H1 (cell line): ENCODE data around the gene SEMA3D.

ENCODE experiments used
- CHD2 ChIP-seq: IDR thresholded peaks from 2 replicates; pipeline ENCODE4 v1.6.1; 2012; ENCODE audit warnings: low read length, improper control_type of control experiment
- CHD7 ChIP-seq: fragments of 300-600 bp; sonication (generic); IDR thresholded peaks from 2 replicates; pipeline ENCODE4 v1.7.1; 2012; ENCODE audit warnings: low read length, moderate library complexity, mild to moderate bottlenecking, inconsistent platforms; ENCODE audit not compliant: insufficient replicate concordance
- CTCF ChIP-seq, 3 experiments: IDR thresholded peaks; 1 replicate in 2 of 3; 2 replicates in 1 of 3; pipeline versions ENCODE4 v1.5.1 to v1.6.1; 2011; ENCODE audit warnings: low read length in 3 of 3, mild to moderate bottlenecking in 3 of 3, inconsistent platforms in 2 of 3, low read depth in 1 of 3, moderate library complexity in 1 of 3; ENCODE audit not compliant: insufficient read depth in 1 of 3; ENCODE audit errors: control extremely low read depth in 1 of 3
- EP300 ChIP-seq, 2 experiments: IDR thresholded peaks; 1 replicate in 1 of 2; 2 replicates in 1 of 2; pipeline ENCODE4 v1.6.1; 2011 to 2012; ENCODE audit warnings: low read depth in 2 of 2, low read length in 2 of 2, mild to moderate bottlenecking in 2 of 2, borderline replicate concordance in 1 of 2, inconsistent platforms in 1 of 2, moderate library complexity in 1 of 2
- GTF2F1 ChIP-seq: IDR thresholded peaks from 2 replicates; pipeline ENCODE4 v1.6.1; 2012; ENCODE audit warnings: low read depth, low read length, improper control_type of control experiment, borderline replicate concordance
- JUND ChIP-seq: IDR thresholded peaks from 2 replicates; pipeline ENCODE4 v1.6.1; 2011; ENCODE audit warnings: mild to moderate bottlenecking, improper control_type of control experiment, low read length
- MAFK ChIP-seq: IDR thresholded peaks from 2 replicates; pipeline ENCODE4 v1.6.1; 2012; ENCODE audit warnings: low read depth, mild to moderate bottlenecking, improper control_type of control experiment, low read length
- MAX ChIP-seq: IDR thresholded peaks from 2 replicates; pipeline ENCODE4 v1.6.1; 2012; ENCODE audit warnings: inconsistent platforms
- POLR2AphosphoS5 ChIP-seq: IDR thresholded peaks from 2 replicates; pipeline ENCODE4 v1.6.1; 2011; ENCODE audit warnings: low read depth, low read length
- SIN3A ChIP-seq, 2 experiments: IDR thresholded peaks in 1 of 2; conservative IDR thresholded peaks in 1 of 2; 2 replicates each; pipeline ENCODE4 v1.6.1; 2011 to 2012; ENCODE audit warnings: low read length in 2 of 2, improper control_type of control experiment in 1 of 2, low read depth in 1 of 2, mild to moderate bottlenecking in 1 of 2
- TBP ChIP-seq: IDR thresholded peaks from 2 replicates; pipeline ENCODE4 v1.6.1; 2011; ENCODE audit warnings: low read depth, low read length, improper control_type of control experiment
- TCF12 ChIP-seq: IDR thresholded peaks from 2 replicates; pipeline ENCODE4 v1.6.1; 2011; ENCODE audit warnings: low read depth, mild to moderate bottlenecking, low read length
- YY1 ChIP-seq: IDR thresholded peaks from 2 replicates; pipeline ENCODE4 v1.6.1; 2011; ENCODE audit warnings: low read depth, mild to moderate bottlenecking, low read length

GRCh38 chr7:85031475-85031874 lies 155.4 kb downstream of the SEMA3D start:
- no peak for TF ChIP-seq MAFK
- no peak for TF ChIP-seq TCF12
- TF ChIP-seq POLR2AphosphoS5, result no peak
- TF ChIP-seq CHD7, result no peak
- no peak for TF ChIP-seq SIN3A (conservative IDR thresholded peaks at IDR 0.05 in 1 of 2, IDR thresholded peaks at IDR 0.05 in 1 of 2; ENCODE audit: low read depth in 1 of 2, low read length in 2 of 2)
- no peak for TF ChIP-seq CHD2
- no peak for TF ChIP-seq TBP
- TF ChIP-seq JUND, result no peak
- TF ChIP-seq GTF2F1, result no peak
- no peak for TF ChIP-seq MAX
- TF ChIP-seq YY1, result no peak
- TF ChIP-seq EP300 (IDR thresholded peaks at IDR 0.05; ENCODE audit: borderline replicate concordance in 1 of 2, low read depth in 2 of 2, low read length in 2 of 2), result no peak
- TF ChIP-seq CTCF (IDR thresholded peaks at IDR 0.05; ENCODE audit: control extremely low read depth in 1 of 3, insufficient read depth in 1 of 3, low read depth in 1 of 3, low read length in 3 of 3), result no peak
